ENCODE results near the gene HTR1B.

Gene HTR1B

GRCh38 chr6:77448546-77448945 lies 14.7 kb downstream of the HTR1B start:
- no peak for DNase-seq
- no peak overlapping the region for H3K4ac ChIP-seq (ENCODE audit: low read depth in 1 of 2, low read length in 2 of 2)
- H3K18ac ChIP-seq (ENCODE audit: low read depth in 1 of 2, low read length in 2 of 2): no peak overlapping the region
- H3K36me3 ChIP-seq (ENCODE audit: control insufficient read depth in 1 of 2, insufficient read depth in 2 of 2, low read depth in 1 of 2, low read length in 2 of 2): no peaks in the 10 kb centered on the region
- no peak overlapping the region for H2BK12ac ChIP-seq (ENCODE audit: low read length in 2 of 2)
- no peak overlapping the region for H4K8ac ChIP-seq (ENCODE audit: low read length)
- H2BK120ac ChIP-seq (ENCODE audit: low read depth, low read length): no peak overlapping the region
- H3K4me2 ChIP-seq (ENCODE audit: low read length, poor library complexity, severe bottlenecking): no peak overlapping the region
- no peaks in the 10 kb centered on the region for H3K79me1 ChIP-seq (replicated peaks; ENCODE audit: low read length, poor library complexity, severe bottlenecking)
- H3K27me3 ChIP-seq (ENCODE audit: control insufficient read depth in 1 of 2, insufficient read depth in 1 of 2, low read length in 2 of 2): no peaks in the 10 kb centered on the region
- no peak overlapping the region for H3K27ac ChIP-seq (ENCODE audit: low read length, poor library complexity, severe bottlenecking)
- no peak overlapping the region for H3K23ac ChIP-seq (ENCODE audit: low read length in 2 of 2)
- H2AK5ac ChIP-seq (ENCODE audit: low read length, severe bottlenecking): no peak overlapping the region
- H3K9ac ChIP-seq (ENCODE audit: low read length): no peak overlapping the region
- H2BK5ac ChIP-seq (ENCODE audit: low read depth, low read length, poor library complexity, severe bottlenecking): no peak overlapping the region
- no peak overlapping the region for H4K91ac ChIP-seq (ENCODE audit: low read length)
- H3K4me1 ChIP-seq (ENCODE audit: control insufficient read depth, insufficient read depth, low read depth, low read length): no peaks in the 10 kb centered on the region
- H3K14ac ChIP-seq (ENCODE audit: low read length in 2 of 2): no peak overlapping the region
- no peak overlapping the region for H2AFZ ChIP-seq (ENCODE audit: low read depth, low read length)
- 92% methylated on average over 2 of the region's 3 CpGs for WGBS
- H2BK15ac ChIP-seq (ENCODE audit: low read depth, poor library complexity, severe bottlenecking): no peak overlapping the region
- no peaks in the 10 kb centered on the region for H3K9me3 ChIP-seq (ENCODE audit: control insufficient read depth, low read length)
- no peak overlapping the region for H3K4me3 ChIP-seq (ENCODE audit: insufficient read depth in 1 of 2, low read depth in 1 of 2, low read length in 2 of 2)

GRCh38 chr6:77447254-77447653 lies 16.0 kb downstream of the HTR1B start:
- no peak overlapping the region for H2AK5ac ChIP-seq (ENCODE audit: low read length, severe bottlenecking)
- H3K79me1 ChIP-seq (replicated peaks; ENCODE audit: low read length, poor library complexity, severe bottlenecking): no peaks in the 10 kb centered on the region
- H2BK15ac ChIP-seq (ENCODE audit: low read depth, poor library complexity, severe bottlenecking): no peak overlapping the region
- H3K4me1 ChIP-seq (ENCODE audit: control insufficient read depth, insufficient read depth, low read depth, low read length): no peaks in the 10 kb centered on the region
- H3K14ac ChIP-seq (ENCODE audit: low read length in 2 of 2): no peak overlapping the region
- no peak overlapping the region for H3K27ac ChIP-seq (ENCODE audit: low read length, poor library complexity, severe bottlenecking)
- H3K23ac ChIP-seq (ENCODE audit: low read length in 2 of 2): no peak overlapping the region
- peak; percentile 28 for DNase-seq
- H2BK5ac ChIP-seq (ENCODE audit: low read depth, low read length, poor library complexity, severe bottlenecking): no peak overlapping the region
- H3K9me3 ChIP-seq (ENCODE audit: control insufficient read depth, low read length): no peaks in the 10 kb centered on the region
- H2BK120ac ChIP-seq (ENCODE audit: low read depth, low read length): no peak overlapping the region
- no peaks in the 10 kb centered on the region for H3K36me3 ChIP-seq (ENCODE audit: control insufficient read depth in 1 of 2, insufficient read depth in 2 of 2, low read depth in 1 of 2, low read length in 2 of 2)
- H2AFZ ChIP-seq (ENCODE audit: low read depth, low read length): no peak overlapping the region
- 50% methylated on average over 1 of the region's 1 CpG for WGBS
- H3K4ac ChIP-seq (ENCODE audit: low read depth in 1 of 2, low read length in 2 of 2): no peak overlapping the region
- H4K8ac ChIP-seq (ENCODE audit: low read length): no peak overlapping the region
- H3K27me3 ChIP-seq (ENCODE audit: control insufficient read depth in 1 of 2, insufficient read depth in 1 of 2, low read length in 2 of 2): no peaks in the 10 kb centered on the region
- H2BK12ac ChIP-seq (ENCODE audit: low read length in 2 of 2): no peak overlapping the region
- H3K4me3 ChIP-seq (ENCODE audit: insufficient read depth in 1 of 2, low read depth in 1 of 2, low read length in 2 of 2): no peak overlapping the region
- no peak overlapping the region for H4K91ac ChIP-seq (ENCODE audit: low read length)
- H3K9ac ChIP-seq (ENCODE audit: low read length): no peak overlapping the region
- H3K4me2 ChIP-seq (ENCODE audit: low read length, poor library complexity, severe bottlenecking): no peak overlapping the region
- H3K18ac ChIP-seq (ENCODE audit: low read depth in 1 of 2, low read length in 2 of 2): no peak overlapping the region

GRCh38 chr6:77446249-77446648 lies 17.0 kb downstream of the HTR1B start:
- H3K79me1 ChIP-seq (replicated peaks; ENCODE audit: low read length, poor library complexity, severe bottlenecking): no peaks in the 10 kb centered on the region
- no peak overlapping the region for H2BK120ac ChIP-seq (ENCODE audit: low read depth, low read length)
- H4K8ac ChIP-seq (ENCODE audit: low read length): no peak overlapping the region
- H4K91ac ChIP-seq (ENCODE audit: low read length): no peak overlapping the region
- H3K23ac ChIP-seq (ENCODE audit: low read length in 2 of 2): no peak overlapping the region
- H3K27ac ChIP-seq (ENCODE audit: low read length, poor library complexity, severe bottlenecking): no peak overlapping the region
- H3K14ac ChIP-seq (ENCODE audit: low read length in 2 of 2): no peak overlapping the region
- no peak overlapping the region for H2BK15ac ChIP-seq (ENCODE audit: low read depth, poor library complexity, severe bottlenecking)
- no peak overlapping the region for H3K4me2 ChIP-seq (ENCODE audit: low read length, poor library complexity, severe bottlenecking)
- H3K4me1 ChIP-seq (ENCODE audit: control insufficient read depth, insufficient read depth, low read depth, low read length): no peaks in the 10 kb centered on the region
- no peaks in the 10 kb centered on the region for H3K9me3 ChIP-seq (ENCODE audit: control insufficient read depth, low read length)
- H3K27me3 ChIP-seq (ENCODE audit: control insufficient read depth in 1 of 2, insufficient read depth in 1 of 2, low read length in 2 of 2): no peaks in the 10 kb centered on the region
- no peaks in the 10 kb centered on the region for H3K36me3 ChIP-seq (ENCODE audit: control insufficient read depth in 1 of 2, insufficient read depth in 2 of 2, low read depth in 1 of 2, low read length in 2 of 2)
- H2BK12ac ChIP-seq (ENCODE audit: low read length in 2 of 2): no peak overlapping the region
- no peak overlapping the region for H2AK5ac ChIP-seq (ENCODE audit: low read length, severe bottlenecking)
- no peak overlapping the region for H3K4ac ChIP-seq (ENCODE audit: low read depth in 1 of 2, low read length in 2 of 2)
- no peak overlapping the region for H3K18ac ChIP-seq (ENCODE audit: low read depth in 1 of 2, low read length in 2 of 2)
- H3K4me3 ChIP-seq (ENCODE audit: insufficient read depth in 1 of 2, low read depth in 1 of 2, low read length in 2 of 2): no peak overlapping the region
- no peak overlapping the region for H2BK5ac ChIP-seq (ENCODE audit: low read depth, low read length, poor library complexity, severe bottlenecking)
- 100% methylated on average over 1 of the region's 1 CpG for WGBS
- H2AFZ ChIP-seq (ENCODE audit: low read depth, low read length): no peak overlapping the region
- DNase-seq: no peak
- H3K9ac ChIP-seq (ENCODE audit: low read length): no peak overlapping the region

GRCh38 chr6:77445214-77445613 lies 18.1 kb downstream of the HTR1B start:
- no peak overlapping the region for H4K8ac ChIP-seq (ENCODE audit: low read length)
- no peak overlapping the region for H3K27ac ChIP-seq (ENCODE audit: low read length, poor library complexity, severe bottlenecking)
- WGBS: no CpG with 5 or more reads among the region's 2 CpGs
- no peak overlapping the region for H3K9ac ChIP-seq (ENCODE audit: low read length)
- H2AK5ac ChIP-seq (ENCODE audit: low read length, severe bottlenecking): no peak overlapping the region
- H3K23ac ChIP-seq (ENCODE audit: low read length in 2 of 2): no peak overlapping the region
- H3K36me3 ChIP-seq (ENCODE audit: control insufficient read depth in 1 of 2, insufficient read depth in 2 of 2, low read depth in 1 of 2, low read length in 2 of 2): no peaks in the 10 kb centered on the region
- H2AFZ ChIP-seq (ENCODE audit: low read depth, low read length): no peak overlapping the region
- no peaks in the 10 kb centered on the region for H3K4me1 ChIP-seq (ENCODE audit: control insufficient read depth, insufficient read depth, low read depth, low read length)
- no peak overlapping the region for H4K91ac ChIP-seq (ENCODE audit: low read length)
- no peak overlapping the region for H2BK120ac ChIP-seq (ENCODE audit: low read depth, low read length)
- no peak overlapping the region for H2BK15ac ChIP-seq (ENCODE audit: low read depth, poor library complexity, severe bottlenecking)
- no peaks in the 10 kb centered on the region for H3K79me1 ChIP-seq (replicated peaks; ENCODE audit: low read length, poor library complexity, severe bottlenecking)
- H3K27me3 ChIP-seq (ENCODE audit: control insufficient read depth in 1 of 2, insufficient read depth in 1 of 2, low read length in 2 of 2): no peaks in the 10 kb centered on the region
- H3K14ac ChIP-seq (ENCODE audit: low read length in 2 of 2): no peak overlapping the region
- H3K4me3 ChIP-seq (ENCODE audit: insufficient read depth in 1 of 2, low read depth in 1 of 2, low read length in 2 of 2): no peak overlapping the region
- no peaks in the 10 kb centered on the region for H3K9me3 ChIP-seq (ENCODE audit: control insufficient read depth, low read length)
- no peak overlapping the region for H3K18ac ChIP-seq (ENCODE audit: low read depth in 1 of 2, low read length in 2 of 2)
- H2BK12ac ChIP-seq (ENCODE audit: low read length in 2 of 2): no peak overlapping the region
- no peak for DNase-seq
- H3K4ac ChIP-seq (ENCODE audit: low read depth in 1 of 2, low read length in 2 of 2): no peak overlapping the region
- H3K4me2 ChIP-seq (ENCODE audit: low read length, poor library complexity, severe bottlenecking): no peak overlapping the region
- H2BK5ac ChIP-seq (ENCODE audit: low read depth, low read length, poor library complexity, severe bottlenecking): no peak overlapping the region

Data from mesenchymal stem cell (in vitro differentiated cells and primary cell).